ENCODE results near the gene LIPT2.

Gene LIPT2

DNA sequence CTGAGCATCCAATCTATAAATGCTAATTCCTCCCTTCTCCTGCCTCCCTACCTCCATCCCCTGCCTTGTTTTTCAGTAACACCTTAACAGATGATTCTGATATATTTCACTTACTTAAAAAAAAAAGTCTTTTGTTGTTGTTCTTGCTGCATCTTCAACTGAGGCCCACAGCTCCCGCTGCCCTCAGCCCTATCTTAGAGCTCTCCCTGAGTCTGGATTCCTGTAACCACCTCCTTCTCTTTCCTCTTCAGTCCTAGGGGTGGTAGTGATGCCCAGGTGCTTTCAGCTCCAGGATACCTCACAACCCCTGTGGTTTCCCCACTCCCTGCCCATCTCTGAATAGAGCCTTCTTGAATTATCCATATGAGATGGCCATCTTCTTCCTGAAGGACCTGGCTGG is 22.5 kb downstream of the LIPT2 start (continued):
- TF ChIP-seq ZNF8 (CRISPR knock-in tag; IDR thresholded peaks at IDR 0.05) (no peak), ZNF565 (CRISPR knock-in tag; conservative IDR thresholded peaks at IDR 0.05; ENCODE audit: low read depth) (no peak), ZC3H10 (CRISPR knock-in tag; IDR thresholded peaks at IDR 0.05) (no peak), ZFP3 (CRISPR knock-in tag; IDR thresholded peaks at IDR 0.05) (no peak), ZFP30 (CRISPR knock-in tag; IDR thresholded peaks at IDR 0.05) (no peak), ARNTL (CRISPR knock-in tag; IDR thresholded peaks at IDR 0.05; ENCODE audit: borderline replicate concordance, low read depth) (no peak), BACH2 (CRISPR knock-in tag; IDR thresholded peaks at IDR 0.05; ENCODE audit: borderline replicate concordance) (no peak)
- TF ChIP-seq, protein P1, sequence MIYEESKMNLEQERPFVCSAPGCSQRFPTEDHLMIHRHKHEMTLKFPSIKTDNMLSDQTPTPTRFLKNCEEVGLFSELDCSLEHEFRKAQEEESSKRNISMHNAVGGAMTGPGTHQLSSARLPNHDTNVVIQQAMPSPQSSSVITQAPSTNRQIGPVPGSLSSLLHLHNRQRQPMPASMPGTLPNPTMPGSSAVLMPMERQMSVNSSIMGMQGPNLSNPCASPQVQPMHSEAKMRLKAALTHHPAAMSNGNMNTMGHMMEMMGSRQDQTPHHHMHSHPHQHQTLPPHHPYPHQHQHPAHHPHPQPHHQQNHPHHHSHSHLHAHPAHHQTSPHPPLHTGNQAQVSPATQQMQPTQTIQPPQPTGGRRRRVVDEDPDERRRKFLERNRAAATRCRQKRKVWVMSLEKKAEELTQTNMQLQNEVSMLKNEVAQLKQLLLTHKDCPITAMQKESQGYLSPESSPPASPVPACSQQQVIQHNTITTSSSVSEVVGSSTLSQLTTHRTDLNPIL (CRISPR knock-in tag; IDR thresholded peaks at IDR 0.05; ENCODE audit: low read depth), result no peak

DNA sequence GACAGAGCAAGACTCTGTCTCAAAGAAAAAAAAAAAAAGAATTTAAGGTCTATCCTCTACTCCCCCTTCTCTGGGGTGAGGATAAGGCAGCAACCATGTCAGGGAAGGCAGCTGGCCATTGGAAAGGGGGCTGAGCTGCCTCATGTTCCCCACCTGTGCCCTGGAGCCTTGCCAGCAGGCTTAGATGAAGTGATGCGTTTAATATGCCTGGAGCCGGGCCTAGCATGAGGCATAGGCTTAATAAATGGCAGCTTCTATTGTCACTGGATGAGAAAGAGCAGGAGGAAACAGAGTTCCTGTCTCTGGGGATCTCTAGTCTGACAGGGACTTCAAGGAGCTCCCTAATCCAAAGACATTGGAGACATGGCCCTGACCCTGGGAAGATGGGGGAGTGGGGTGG is 23.0 kb downstream of the LIPT2 start:
- no peak for ATAC-seq
- TF ChIP-seq BACH2 (CRISPR knock-in tag; IDR thresholded peaks at IDR 0.05; ENCODE audit: borderline replicate concordance) (no peak), CSDC2 (CRISPR knock-in tag; IDR thresholded peaks at IDR 0.05) (no peak), ZC3H10 (CRISPR knock-in tag; IDR thresholded peaks at IDR 0.05) (no peak), ZFP30 (CRISPR knock-in tag; IDR thresholded peaks at IDR 0.05) (no peak)

DNA sequence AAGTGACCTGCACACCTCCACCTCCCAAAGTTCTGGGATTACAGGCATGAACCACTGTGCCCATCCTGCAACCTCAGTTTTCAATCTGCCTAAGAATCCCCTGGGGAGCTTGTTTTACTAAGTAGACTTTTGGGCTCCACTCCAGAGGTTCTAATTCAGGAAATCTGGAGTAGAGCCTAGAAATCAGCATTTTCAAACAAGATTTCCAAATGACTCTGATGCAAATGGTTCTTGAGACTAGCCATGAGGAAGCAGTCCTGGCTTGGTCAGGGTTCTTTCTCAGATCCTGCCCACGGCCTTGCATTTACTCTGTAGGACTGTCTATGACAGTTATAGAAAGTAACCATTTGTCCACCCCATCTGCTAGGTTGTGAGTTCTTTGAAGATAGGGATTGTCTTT is 24.6 kb downstream of the LIPT2 start:
- TF ChIP-seq ZFP30 (CRISPR knock-in tag; IDR thresholded peaks at IDR 0.05) (no peak), ARNTL (CRISPR knock-in tag; IDR thresholded peaks at IDR 0.05; ENCODE audit: borderline replicate concordance, low read depth) (no peak), PPARA (CRISPR knock-in tag; IDR thresholded peaks at IDR 0.05; ENCODE audit: borderline replicate concordance) (no peak), TOX (CRISPR knock-in tag; IDR thresholded peaks at IDR 0.05; ENCODE audit: borderline replicate concordance) (no peak)
- TF ChIP-seq, protein P2, sequence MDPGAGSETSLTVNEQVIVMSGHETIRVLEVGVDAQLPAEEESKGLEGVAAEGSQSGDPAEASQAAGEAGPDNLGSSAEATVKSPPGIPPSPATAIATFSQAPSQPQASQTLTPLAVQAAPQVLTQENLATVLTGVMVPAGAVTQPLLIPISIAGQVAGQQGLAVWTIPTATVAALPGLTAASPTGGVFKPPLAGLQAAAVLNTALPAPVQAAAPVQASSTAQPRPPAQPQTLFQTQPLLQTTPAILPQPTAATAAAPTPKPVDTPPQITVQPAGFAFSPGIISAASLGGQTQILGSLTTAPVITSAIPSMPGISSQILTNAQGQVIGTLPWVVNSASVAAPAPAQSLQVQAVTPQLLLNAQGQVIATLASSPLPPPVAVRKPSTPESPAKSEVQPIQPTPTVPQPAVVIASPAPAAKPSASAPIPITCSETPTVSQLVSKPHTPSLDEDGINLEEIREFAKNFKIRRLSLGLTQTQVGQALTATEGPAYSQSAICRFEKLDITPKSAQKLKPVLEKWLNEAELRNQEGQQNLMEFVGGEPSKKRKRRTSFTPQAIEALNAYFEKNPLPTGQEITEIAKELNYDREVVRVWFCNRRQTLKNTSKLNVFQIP (CRISPR knock-in tag; IDR thresholded peaks at IDR 0.05; ENCODE audit: borderline replicate concordance, low read depth), result no peak
- TF ChIP-seq, protein P3, sequence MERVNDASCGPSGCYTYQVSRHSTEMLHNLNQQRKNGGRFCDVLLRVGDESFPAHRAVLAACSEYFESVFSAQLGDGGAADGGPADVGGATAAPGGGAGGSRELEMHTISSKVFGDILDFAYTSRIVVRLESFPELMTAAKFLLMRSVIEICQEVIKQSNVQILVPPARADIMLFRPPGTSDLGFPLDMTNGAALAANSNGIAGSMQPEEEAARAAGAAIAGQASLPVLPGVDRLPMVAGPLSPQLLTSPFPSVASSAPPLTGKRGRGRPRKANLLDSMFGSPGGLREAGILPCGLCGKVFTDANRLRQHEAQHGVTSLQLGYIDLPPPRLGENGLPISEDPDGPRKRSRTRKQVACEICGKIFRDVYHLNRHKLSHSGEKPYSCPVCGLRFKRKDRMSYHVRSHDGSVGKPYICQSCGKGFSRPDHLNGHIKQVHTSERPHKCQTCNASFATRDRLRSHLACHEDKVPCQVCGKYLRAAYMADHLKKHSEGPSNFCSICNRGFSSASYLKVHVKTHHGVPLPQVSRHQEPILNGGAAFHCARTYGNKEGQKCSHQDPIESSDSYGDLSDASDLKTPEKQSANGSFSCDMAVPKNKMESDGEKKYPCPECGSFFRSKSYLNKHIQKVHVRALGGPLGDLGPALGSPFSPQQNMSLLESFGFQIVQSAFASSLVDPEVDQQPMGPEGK (CRISPR knock-in tag; IDR thresholded peaks at IDR 0.05; ENCODE audit: borderline replicate concordance), result no peak
- no peak for ATAC-seq

DNA sequence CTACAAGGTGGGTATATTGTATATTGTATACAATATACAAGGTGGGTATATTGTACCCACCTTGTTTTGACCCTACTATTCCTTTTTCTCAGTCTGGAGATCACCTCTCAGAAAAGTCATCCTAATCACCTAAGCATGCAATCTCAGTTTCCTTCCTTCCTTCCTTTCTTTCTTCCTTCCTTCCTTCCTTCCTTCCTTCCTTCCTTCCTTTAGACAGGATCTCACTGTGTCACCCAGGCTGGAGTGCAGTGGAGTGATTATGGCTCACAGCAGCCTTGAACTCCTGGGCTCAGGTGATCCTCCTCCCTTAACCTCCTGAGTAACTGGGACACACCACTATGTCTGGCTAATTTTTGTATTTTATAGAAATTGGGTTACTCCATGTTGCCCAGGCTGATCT is 25.0 kb downstream of the LIPT2 start:
- TF ChIP-seq ZNF70 (CRISPR knock-in tag; IDR thresholded peaks at IDR 0.05) (no peak), ARNTL (CRISPR knock-in tag; IDR thresholded peaks at IDR 0.05; ENCODE audit: borderline replicate concordance, low read depth) (no peak), ZFP3 (CRISPR knock-in tag; IDR thresholded peaks at IDR 0.05) (no peak)
- no peak for ATAC-seq

DNA sequence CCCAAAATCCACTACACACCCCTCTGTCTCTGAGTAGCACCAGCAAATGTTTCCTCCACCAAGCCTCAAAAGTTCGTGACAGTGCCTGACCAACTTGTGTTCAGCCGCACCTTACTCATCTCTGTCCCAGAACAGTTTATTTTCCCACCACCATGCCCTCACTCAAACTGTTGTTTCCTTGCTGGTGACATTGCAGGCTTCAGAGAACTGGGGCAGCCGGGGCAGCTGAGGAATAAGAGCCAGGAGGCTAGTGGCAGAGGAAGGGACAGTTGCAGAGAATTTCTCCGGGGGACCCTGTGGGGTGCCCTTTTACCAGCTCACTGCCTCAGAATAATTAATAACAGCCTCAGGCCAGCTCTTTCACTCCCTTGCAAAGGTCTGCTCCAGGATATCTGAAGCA is 25.5 kb downstream of the LIPT2 start:
- no peak for ATAC-seq
- no peak for TF ChIP-seq TOX (CRISPR knock-in tag; IDR thresholded peaks at IDR 0.05; ENCODE audit: borderline replicate concordance)
- TF ChIP-seq, protein P4, sequence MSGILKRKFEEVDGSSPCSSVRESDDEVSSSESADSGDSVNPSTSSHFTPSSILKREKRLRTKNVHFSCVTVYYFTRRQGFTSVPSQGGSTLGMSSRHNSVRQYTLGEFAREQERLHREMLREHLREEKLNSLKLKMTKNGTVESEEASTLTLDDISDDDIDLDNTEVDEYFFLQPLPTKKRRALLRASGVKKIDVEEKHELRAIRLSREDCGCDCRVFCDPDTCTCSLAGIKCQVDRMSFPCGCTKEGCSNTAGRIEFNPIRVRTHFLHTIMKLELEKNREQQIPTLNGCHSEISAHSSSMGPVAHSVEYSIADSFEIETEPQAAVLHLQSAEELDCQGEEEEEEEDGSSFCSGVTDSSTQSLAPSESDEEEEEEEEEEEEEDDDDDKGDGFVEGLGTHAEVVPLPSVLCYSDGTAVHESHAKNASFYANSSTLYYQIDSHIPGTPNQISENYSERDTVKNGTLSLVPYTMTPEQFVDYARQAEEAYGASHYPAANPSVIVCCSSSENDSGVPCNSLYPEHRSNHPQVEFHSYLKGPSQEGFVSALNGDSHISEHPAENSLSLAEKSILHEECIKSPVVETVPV (CRISPR knock-in tag; IDR thresholded peaks at IDR 0.05), result no peak
- TF ChIP-seq, protein P5, sequence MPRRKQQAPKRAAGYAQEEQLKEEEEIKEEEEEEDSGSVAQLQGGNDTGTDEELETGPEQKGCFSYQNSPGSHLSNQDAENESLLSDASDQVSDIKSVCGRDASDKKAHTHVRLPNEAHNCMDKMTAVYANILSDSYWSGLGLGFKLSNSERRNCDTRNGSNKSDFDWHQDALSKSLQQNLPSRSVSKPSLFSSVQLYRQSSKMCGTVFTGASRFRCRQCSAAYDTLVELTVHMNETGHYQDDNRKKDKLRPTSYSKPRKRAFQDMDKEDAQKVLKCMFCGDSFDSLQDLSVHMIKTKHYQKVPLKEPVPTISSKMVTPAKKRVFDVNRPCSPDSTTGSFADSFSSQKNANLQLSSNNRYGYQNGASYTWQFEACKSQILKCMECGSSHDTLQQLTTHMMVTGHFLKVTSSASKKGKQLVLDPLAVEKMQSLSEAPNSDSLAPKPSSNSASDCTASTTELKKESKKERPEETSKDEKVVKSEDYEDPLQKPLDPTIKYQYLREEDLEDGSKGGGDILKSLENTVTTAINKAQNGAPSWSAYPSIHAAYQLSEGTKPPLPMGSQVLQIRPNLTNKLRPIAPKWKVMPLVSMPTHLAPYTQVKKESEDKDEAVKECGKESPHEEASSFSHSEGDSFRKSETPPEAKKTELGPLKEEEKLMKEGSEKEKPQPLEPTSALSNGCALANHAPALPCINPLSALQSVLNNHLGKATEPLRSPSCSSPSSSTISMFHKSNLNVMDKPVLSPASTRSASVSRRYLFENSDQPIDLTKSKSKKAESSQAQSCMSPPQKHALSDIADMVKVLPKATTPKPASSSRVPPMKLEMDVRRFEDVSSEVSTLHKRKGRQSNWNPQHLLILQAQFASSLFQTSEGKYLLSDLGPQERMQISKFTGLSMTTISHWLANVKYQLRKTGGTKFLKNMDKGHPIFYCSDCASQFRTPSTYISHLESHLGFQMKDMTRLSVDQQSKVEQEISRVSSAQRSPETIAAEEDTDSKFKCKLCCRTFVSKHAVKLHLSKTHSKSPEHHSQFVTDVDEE (CRISPR knock-in tag; IDR thresholded peaks at IDR 0.05), result no peak
- TF ChIP-seq GLIS3 (CRISPR knock-in tag; IDR thresholded peaks at IDR 0.05), result no peak
- no peak for TF ChIP-seq ZC3H10 (CRISPR knock-in tag; IDR thresholded peaks at IDR 0.05)
- TF ChIP-seq ZNF70 (CRISPR knock-in tag; IDR thresholded peaks at IDR 0.05), result no peak
- TF ChIP-seq ZNF565 (CRISPR knock-in tag; conservative IDR thresholded peaks at IDR 0.05; ENCODE audit: low read depth), result no peak
- TF ChIP-seq, protein P1 (CRISPR knock-in tag; IDR thresholded peaks at IDR 0.05; ENCODE audit: low read depth), result no peak
- no peak for TF ChIP-seq ZNF8 (CRISPR knock-in tag; IDR thresholded peaks at IDR 0.05)
- TF ChIP-seq, protein P2 (CRISPR knock-in tag; IDR thresholded peaks at IDR 0.05; ENCODE audit: borderline replicate concordance, low read depth), result no peak
- no peak for TF ChIP-seq OSR1 (CRISPR knock-in tag; IDR thresholded peaks at IDR 0.05)
- TF ChIP-seq PPARA (CRISPR knock-in tag; IDR thresholded peaks at IDR 0.05; ENCODE audit: borderline replicate concordance), result no peak
- TF ChIP-seq, protein P3 (CRISPR knock-in tag; IDR thresholded peaks at IDR 0.05; ENCODE audit: borderline replicate concordance), result no peak

Data from SK-N-SH treated with all-trans-retinoic acid at 6 μM for 48 hours (cell line).